HG02763 (cell line): ENCODE measurements around the gene CFAP298.
"Not testable (repeated sequence)": the region's sequence is repeated elsewhere in the genome, so short reads cannot be mapped to it uniquely, and the experiment has no call there.

Source experiments
- ATAC-seq: cut with Tn5 transposase; IDR thresholded peaks from one replicate; pipeline ENCODE4 v1.9.1; 2021; ENCODE audit warnings: mild to moderate bottlenecking, moderate library complexity; ENCODE audit not compliant: unreplicated experiment

Gene CFAP298

GRCh38 chr21:32612075-32612998 is at the start of gene CFAP298:
Gene CFAP298, minus strand, starts transcription at chr21:32612377. Its CDS starts 134 bp downstream, at chr21:32612243.
- ATAC-seq = peak; percentile 93

GRCh38 chr21:32661026-32661782 is 49.0 kb upstream of the CFAP298 start:
- not testable (repeated sequence) for ATAC-seq

- ATAC-seq = no peak
These were observed 46.3 kb upstream of the CFAP298 start for GRCh38 chr21:32658524-32658923.

- no peak for ATAC-seq
These were observed 41.2 kb upstream of the CFAP298 start for GRCh38 chr21:32653326-32653901.

- ATAC-seq = no peak
These were observed 36.0 kb upstream of the CFAP298 start for GRCh38 chr21:32648165-32648564.

- no peak for ATAC-seq
These were observed 33.3 kb upstream of the CFAP298 start for GRCh38 chr21:32645261-32646182.

GRCh38 chr21:32641710-32642698 is 29.8 kb upstream of the CFAP298 start:
- no peak for ATAC-seq

- no peak for ATAC-seq
These were observed 14.5 kb upstream of the CFAP298 start for GRCh38 chr21:32626621-32627196.

- not testable (repeated sequence) for ATAC-seq
These were observed 6.0 kb upstream of the CFAP298 start for GRCh38 chr21:32618218-32618617.

- ATAC-seq = no peak
These were observed 1.4 kb upstream of the CFAP298 start for GRCh38 chr21:32613436-32614043.

- peak; percentile 3 for ATAC-seq
These were observed 791 bp upstream of the CFAP298 start for GRCh38 chr21:32612999-32613337.

- ATAC-seq = peak; percentile 9
These were observed 643 bp downstream of the CFAP298 start for GRCh38 chr21:32611471-32611997.

- ATAC-seq = not testable (repeated sequence)
These were observed 1.2 kb downstream of the CFAP298 start for GRCh38 chr21:32610940-32611339.

- ATAC-seq = no peak
These were observed 3.3 kb downstream of the CFAP298 start for GRCh38 chr21:32608851-32609250.

- ATAC-seq = no peak
These were observed 6.7 kb downstream of the CFAP298 start for GRCh38 chr21:32605469-32605868.

- ATAC-seq = no peak
These were observed 7.7 kb downstream of the CFAP298 start for GRCh38 chr21:32604464-32604863.

- ATAC-seq = no peak
These were observed 9.0 kb downstream of the CFAP298 start for GRCh38 chr21:32603131-32603530.

GRCh38 chr21:32602099-32602498 is 10.1 kb downstream of the CFAP298 start:
- ATAC-seq = no peak
